ENCODE results near the gene TRIP13.

Gene TRIP13

GRCh38 chr5:867300-867870 lies 25.3 kb upstream of the TRIP13 start:
- TF ChIP-seq POLR2AphosphoS5 (IDR thresholded peaks at IDR 0.05; ENCODE audit: low read depth, low read length) (no peak), REST (IDR thresholded peaks at IDR 0.05; ENCODE audit: insufficient read depth in 1 of 2, low read depth in 2 of 2, low read length in 2 of 2) (no peak), TAF1 (IDR thresholded peaks at IDR 0.05; ENCODE audit: borderline replicate concordance, insufficient read depth, low read length) (no peak), FOXP2 (optimal IDR thresholded peaks at IDR 0.05; ENCODE audit: borderline replicate concordance, extremely low read depth, extremely low read length, insufficient read depth) (no peak), SIN3A (IDR thresholded peaks at IDR 0.05; ENCODE audit: borderline replicate concordance, insufficient read depth, low read length) (no peak)

- TF ChIP-seq FOXP2 (optimal IDR thresholded peaks at IDR 0.05; ENCODE audit: borderline replicate concordance, extremely low read depth, extremely low read length, insufficient read depth): no peak
- TF ChIP-seq SIN3A (IDR thresholded peaks at IDR 0.05; ENCODE audit: borderline replicate concordance, insufficient read depth, low read length): no peak
- TF ChIP-seq TAF1 (IDR thresholded peaks at IDR 0.05; ENCODE audit: borderline replicate concordance, insufficient read depth, low read length): no peak
- TF ChIP-seq REST (IDR thresholded peaks at IDR 0.05; ENCODE audit: insufficient read depth in 1 of 2, low read depth in 2 of 2, low read length in 2 of 2): no peak
These were observed 24.1 kb upstream of the TRIP13 start for GRCh38 chr5:868428-869135.

GRCh38 chr5:870956-871355 lies 21.7 kb upstream of the TRIP13 start:
- TF ChIP-seq REST (IDR thresholded peaks at IDR 0.05; ENCODE audit: insufficient read depth in 1 of 2, low read depth in 2 of 2, low read length in 2 of 2): no peak
- no peak for TF ChIP-seq SIN3A (IDR thresholded peaks at IDR 0.05; ENCODE audit: borderline replicate concordance, insufficient read depth, low read length)
- no peak for TF ChIP-seq TAF1 (IDR thresholded peaks at IDR 0.05; ENCODE audit: borderline replicate concordance, insufficient read depth, low read length)
- no peak for TF ChIP-seq POLR2AphosphoS5 (IDR thresholded peaks at IDR 0.05; ENCODE audit: low read depth, low read length)
- TF ChIP-seq FOXP2 (optimal IDR thresholded peaks at IDR 0.05; ENCODE audit: borderline replicate concordance, extremely low read depth, extremely low read length, insufficient read depth): no peak

GRCh38 chr5:871596-872298 lies 20.9 kb upstream of the TRIP13 start:
- TF ChIP-seq FOXP2 (optimal IDR thresholded peaks at IDR 0.05; ENCODE audit: borderline replicate concordance, extremely low read depth, extremely low read length, insufficient read depth) (no peak), REST (IDR thresholded peaks at IDR 0.05; ENCODE audit: insufficient read depth in 1 of 2, low read depth in 2 of 2, low read length in 2 of 2) (no peak), TAF1 (IDR thresholded peaks at IDR 0.05; ENCODE audit: borderline replicate concordance, insufficient read depth, low read length) (no peak), POLR2AphosphoS5 (IDR thresholded peaks at IDR 0.05; ENCODE audit: low read depth, low read length) (no peak), SIN3A (IDR thresholded peaks at IDR 0.05; ENCODE audit: borderline replicate concordance, insufficient read depth, low read length) (no peak)

All from PFSK-1 (cell line).